Common myeloid progenitor, CD34-positive (primary cell): ENCODE measurements around the gene BACH1.

Experiments used
- CTCF ChIA-PET: fragments of 350-600 bp; sonication (Branson Sonifier 250); formaldehyde crosslinking; loops from one replicate; lab custom pipeline; 2021; ENCODE audit warnings: antibody characterized with exemption; lab: Charles Lee
- POLR2A ChIA-PET: fragments of 350-600 bp; sonication (Branson Sonifier 250); formaldehyde crosslinking; loops from one replicate; lab custom pipeline; 2021; ENCODE audit warnings: antibody characterized with exemption; lab: Charles Lee
- DNase-seq, 3 donors: peaks; one replicate each; pipeline versions ENCODE4 v3.0.0 to v3.0.0-alpha.2; 2013
- H3K27ac ChIP-seq, 2 experiments: 1 replicate in 1 of 2; 2 replicates in 1 of 2; pipeline ENCODE4 v1.7.0; 2013; ENCODE audit warnings: inconsistent platforms in 2 of 2, low read length in 2 of 2, mild to moderate bottlenecking in 2 of 2, low read depth in 1 of 2, moderate library complexity in 1 of 2; ENCODE audit not compliant: severe bottlenecking in 2 of 2, insufficient read depth in 1 of 2, poor library complexity in 1 of 2
- H3K27me3 ChIP-seq, 5 experiments: replicated peaks in 2 of 5; 1 replicate in 3 of 5; 2 replicates in 2 of 5; pipeline versions ENCODE4 v1.6.1 to v1.7.0; 2013; ENCODE audit warnings: low read length in 4 of 5, mild to moderate bottlenecking in 2 of 5, moderate library complexity in 2 of 5, inconsistent platforms in 1 of 5; ENCODE audit not compliant: insufficient read depth in 5 of 5, control insufficient read depth in 4 of 5
- H3K36me3 ChIP-seq, 4 experiments: 1 replicate in 2 of 4; 2 replicates in 2 of 4; pipeline versions ENCODE4 v1.6.1 to v1.7.0; 2013; ENCODE audit warnings: low read length in 3 of 4, control low read depth in 1 of 4, mild to moderate bottlenecking in 1 of 4; ENCODE audit not compliant: control insufficient read depth in 4 of 4, insufficient read depth in 4 of 4
- H3K4me1 ChIP-seq, 4 experiments: 1 replicate in 3 of 4; 2 replicates in 1 of 4; pipeline versions ENCODE4 v1.6.1 to v1.7.1; 2013; ENCODE audit warnings: low read length in 3 of 4, mild to moderate bottlenecking in 3 of 4, control low read depth in 1 of 4, inconsistent platforms in 1 of 4, moderate library complexity in 1 of 4; ENCODE audit not compliant: control insufficient read depth in 4 of 4, insufficient read depth in 4 of 4; ENCODE audit errors: control extremely low read depth in 1 of 4
- H3K4me3 ChIP-seq, 7 experiments: 1 replicate in 4 of 7; 2 replicates in 3 of 7; pipeline versions ENCODE4 v1.5.1 to v1.7.0; 2013; ENCODE audit warnings: mild to moderate bottlenecking in 7 of 7, low read length in 6 of 7, moderate library complexity in 6 of 7, inconsistent platforms in 2 of 7, low read depth in 2 of 7, control low read depth in 1 of 7; ENCODE audit not compliant: insufficient read depth in 4 of 7, control insufficient read depth in 1 of 7; ENCODE audit errors: extremely low read depth in 1 of 7
- H3K9me3 ChIP-seq, 5 experiments: 1 replicate in 4 of 5; 2 replicates in 1 of 5; pipeline versions ENCODE4 v1.6.1 to v1.7.1; 2013; ENCODE audit warnings: low read length in 4 of 5, mild to moderate bottlenecking in 2 of 5, inconsistent platforms in 1 of 5, low read depth in 1 of 5, moderate library complexity in 1 of 5; ENCODE audit not compliant: control insufficient read depth in 4 of 5, insufficient read depth in 2 of 5; ENCODE audit errors: control extremely low read depth in 1 of 5
- WGBS: methylation state at CpG from one replicate; pipeline ENCODE4 v1.1.5; 2013; ENCODE audit not compliant: insufficient coverage; 5-methylcytosine and 5-hydroxymethylcytosine counted together

Gene BACH1

DNA sequence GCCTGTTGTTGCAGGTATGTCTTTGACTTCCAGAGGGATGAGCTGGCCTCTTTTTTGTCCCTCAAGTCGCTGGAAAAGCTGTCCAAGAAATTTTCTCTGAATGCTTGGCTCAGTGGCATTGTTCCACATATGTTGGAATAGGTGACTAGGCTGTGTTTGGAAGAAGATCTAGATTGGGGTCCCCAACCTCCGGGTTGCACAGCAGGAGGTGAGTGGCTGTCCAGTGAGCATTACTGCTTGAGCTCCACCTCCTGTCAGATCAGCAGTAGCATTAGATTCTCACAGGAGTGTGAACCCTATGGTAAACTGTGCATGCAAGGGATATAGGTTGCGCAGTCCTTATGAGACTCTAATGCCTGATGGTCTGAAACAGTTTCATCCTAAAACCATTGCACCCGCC, 18.1 kb downstream of the BACH1 start:
- ChIA-PET CTCF (interaction anchor here (1.0 to 1.7 kb wide), 2 partner anchors 14 to 120 kb away, joined by 3 to 4 read pairs; no protein-coding TSS in a partner anchor), POLR2A (interaction anchor here (0.5 kb wide), 1 partner anchor 13 kb away, joined by 4 read pairs; no protein-coding TSS in a partner anchor)
- peak overlapping the region in 1 of 2 experiments; percentile 64 for H3K27ac ChIP-seq
- H3K9me3 ChIP-seq: peaks cover 0 to 2% (median 0%) of the 10 kb centered on the region in 5 experiments
- H3K27me3 ChIP-seq: no peaks in the 10 kb centered on the region
- peaks cover 4 to 43% (median 25%) of the 10 kb centered on the region in 4 experiments for H3K4me1 ChIP-seq
- peaks cover 3 to 21% (median 8%) of the 10 kb centered on the region in 4 experiments for H3K36me3 ChIP-seq
- no peak for DNase-seq
- WGBS: 74% methylated on average over 3 of the region's 4 CpGs
- peak overlapping the region in 1 of 7 experiments; percentile 25 for H3K4me3 ChIP-seq

DNA sequence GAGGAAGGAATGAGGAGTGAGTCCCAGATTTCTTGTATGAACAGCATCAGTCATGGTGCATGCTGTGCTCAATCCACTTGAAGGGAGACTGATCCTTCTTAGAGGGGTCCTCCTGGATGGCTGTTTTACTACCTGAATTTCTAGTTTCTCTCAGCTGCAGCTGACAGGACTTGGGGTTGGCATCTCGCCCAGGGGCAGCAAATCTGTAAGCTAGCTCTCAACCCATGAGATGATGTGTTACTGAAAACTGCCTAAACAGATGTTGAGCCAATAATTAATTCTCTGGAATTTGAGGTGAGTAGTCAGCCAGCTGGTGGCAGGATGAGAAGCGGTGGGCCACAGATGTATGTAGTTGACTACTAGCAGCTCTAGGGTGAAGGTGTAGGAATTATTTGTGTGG, 19.6 kb downstream of the BACH1 start:
- Histone ChIP-seq H3K36me3 (peaks cover 7 to 28% (median 19%) of the 10 kb centered on the region in 4 experiments), H3K27me3 (no peaks in the 10 kb centered on the region), H3K4me1 (peaks cover 4 to 41% (median 25%) of the 10 kb centered on the region in 4 experiments), H3K27ac (no peak overlapping the region), H3K9me3 (peaks cover 0 to 2% (median 0%) of the 10 kb centered on the region in 5 experiments), H3K4me3 (no peak overlapping the region)
- ChIA-PET CTCF (interaction anchor here (0.6 to 1.7 kb wide), 9 partner anchors 9 to 86 kb away, joined by 3 to 7 read pairs (median 4); partner anchors contain the start of gene BACH1), POLR2A (interaction anchor here (0.9 kb wide), 1 partner anchor 19 kb away, joined by 3 read pairs; the partner anchor contains the start of gene BACH1)
- peak in 2 of 3 donors; percentile 19 to 34 for DNase-seq
- WGBS: 94% methylated on average over 2 of the region's 2 CpGs

DNA sequence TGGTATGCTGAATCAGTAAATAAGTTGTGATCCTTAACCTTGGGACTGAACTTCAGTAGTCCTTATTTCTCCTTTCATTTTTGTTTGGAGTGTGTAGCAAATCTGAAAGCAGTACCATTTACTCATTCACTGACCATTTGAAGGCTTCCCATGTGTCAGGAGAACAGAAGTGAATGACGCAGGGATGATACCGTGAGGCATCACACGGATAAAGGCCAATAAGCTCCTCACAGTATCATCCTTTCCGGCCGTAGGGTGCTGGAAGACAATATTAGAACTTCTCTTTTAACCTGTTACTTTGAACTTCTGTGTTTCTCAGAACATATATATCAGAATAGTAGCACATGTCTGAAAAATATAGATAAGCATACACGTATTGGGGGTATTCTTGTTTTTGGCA, 21.3 kb downstream of the BACH1 start:
- H3K9me3 ChIP-seq: peaks cover 0 to 2% (median 0%) of the 10 kb centered on the region in 5 experiments
- peaks cover 4 to 35% (median 21%) of the 10 kb centered on the region in 4 experiments for H3K4me1 ChIP-seq
- WGBS: 96% methylated on average over 5 of the region's 6 CpGs
- no peak overlapping the region for H3K4me3 ChIP-seq
- no peak overlapping the region for H3K27ac ChIP-seq
- CTCF ChIA-PET: interaction anchor here (1.4 kb wide), 1 partner anchor 12 kb away, joined by 3 read pairs; no protein-coding TSS in a partner anchor
- H3K36me3 ChIP-seq: peaks cover 7 to 32% (median 23%) of the 10 kb centered on the region in 4 experiments
- POLR2A ChIA-PET: no interaction called here
- H3K27me3 ChIP-seq: no peaks in the 10 kb centered on the region
- DNase-seq: no peak

DNA sequence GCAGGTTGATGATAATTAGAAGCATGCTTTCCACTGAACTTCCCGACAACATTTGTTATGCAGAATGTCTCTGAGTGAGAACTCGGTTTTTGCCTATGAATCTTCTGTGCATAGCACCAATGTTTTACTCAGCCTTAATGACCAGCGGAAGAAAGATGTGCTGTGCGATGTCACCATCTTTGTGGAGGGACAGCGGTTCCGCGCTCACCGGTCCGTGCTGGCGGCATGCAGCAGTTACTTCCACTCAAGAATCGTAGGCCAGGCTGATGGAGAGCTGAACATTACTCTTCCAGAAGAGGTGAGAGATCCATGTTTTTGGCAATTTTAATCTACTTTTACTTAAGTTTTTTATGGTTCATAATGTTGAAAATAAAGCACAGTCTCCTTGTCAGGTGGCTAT, 22.5 kb downstream of the BACH1 start:
- H3K36me3 ChIP-seq: peaks cover 8 to 41% (median 26%) of the 10 kb centered on the region in 4 experiments
- H3K27ac ChIP-seq: no peak overlapping the region
- no peak overlapping the region for H3K4me3 ChIP-seq
- peaks cover 0 to 2% (median 0%) of the 10 kb centered on the region in 5 experiments for H3K9me3 ChIP-seq
- peaks cover 4 to 23% (median 14%) of the 10 kb centered on the region in 4 experiments for H3K4me1 ChIP-seq
- WGBS: 96% methylated on average over 10 of the region's 11 CpGs
- ChIA-PET POLR2A (no interaction called here), CTCF (interaction anchor here (0.7 kb wide), 1 partner anchor 40 kb away, joined by 3 read pairs; no protein-coding TSS in a partner anchor)
- no peak for DNase-seq
- H3K27me3 ChIP-seq: no peaks in the 10 kb centered on the region

DNA sequence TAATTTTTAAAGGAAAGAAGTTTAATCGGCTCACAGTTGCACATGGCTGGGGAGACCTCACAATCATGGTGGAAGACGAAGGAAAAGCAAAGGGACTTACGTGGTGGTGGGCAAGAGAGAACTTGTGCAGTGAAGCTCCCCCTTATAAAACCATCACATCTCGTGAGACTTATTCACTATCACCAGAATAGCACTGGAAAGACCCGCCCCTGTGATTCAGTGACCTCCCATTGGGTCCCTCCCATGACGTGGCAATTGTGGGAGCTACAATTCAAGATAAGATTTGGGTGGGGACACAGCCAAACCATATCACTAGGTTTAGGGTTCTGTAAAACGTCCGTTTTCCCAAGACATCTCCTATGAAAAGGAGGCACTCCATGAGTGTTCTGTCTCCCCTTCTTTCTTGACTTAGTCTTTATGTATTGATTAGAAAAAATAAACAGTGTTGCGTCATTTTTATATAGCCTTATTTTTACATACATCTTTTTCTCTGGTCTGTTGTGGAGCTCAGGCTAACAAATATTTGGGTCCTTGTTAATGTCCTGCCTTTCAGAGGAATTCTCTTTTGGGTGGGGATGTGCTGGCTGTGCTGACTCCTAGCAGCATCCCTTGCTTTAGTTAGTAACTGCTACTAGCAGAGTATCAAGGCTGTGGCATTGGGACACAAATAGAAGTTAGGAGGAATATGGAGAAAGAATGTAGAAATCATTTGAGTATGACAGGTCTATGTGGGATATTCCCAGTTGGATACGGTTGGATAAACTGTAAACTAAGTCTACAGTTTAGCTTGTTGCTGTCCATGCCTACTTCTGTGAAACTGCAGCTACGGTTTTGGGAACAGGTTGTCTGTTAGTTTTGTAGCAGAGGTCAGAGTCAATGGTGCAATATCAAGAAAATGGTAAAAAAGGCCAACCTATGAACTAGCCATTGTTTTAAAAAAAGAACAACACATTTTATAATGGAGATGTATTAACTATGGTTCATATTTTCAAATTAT, 23.5 kb downstream of the BACH1 start:
- H3K9me3 ChIP-seq: peaks cover 0 to 2% (median 0%) of the 10 kb centered on the region in 5 experiments
- H3K27ac ChIP-seq: no peak overlapping the region
- peaks cover 0 to 13% (median 4%) of the 10 kb centered on the region in 4 experiments for H3K4me1 ChIP-seq
- peaks cover 15 to 51% (median 35%) of the 10 kb centered on the region in 4 experiments for H3K36me3 ChIP-seq
- 97% methylated on average over 6 of the region's 11 CpGs for WGBS
- CTCF ChIA-PET: interaction anchor here (0.7 kb wide), 1 partner anchor 39 kb away, joined by 3 read pairs; no protein-coding TSS in a partner anchor
- DNase-seq: no peak
- POLR2A ChIA-PET: no interaction called here
- no peaks in the 10 kb centered on the region for H3K27me3 ChIP-seq
- no peak overlapping the region for H3K4me3 ChIP-seq

DNA sequence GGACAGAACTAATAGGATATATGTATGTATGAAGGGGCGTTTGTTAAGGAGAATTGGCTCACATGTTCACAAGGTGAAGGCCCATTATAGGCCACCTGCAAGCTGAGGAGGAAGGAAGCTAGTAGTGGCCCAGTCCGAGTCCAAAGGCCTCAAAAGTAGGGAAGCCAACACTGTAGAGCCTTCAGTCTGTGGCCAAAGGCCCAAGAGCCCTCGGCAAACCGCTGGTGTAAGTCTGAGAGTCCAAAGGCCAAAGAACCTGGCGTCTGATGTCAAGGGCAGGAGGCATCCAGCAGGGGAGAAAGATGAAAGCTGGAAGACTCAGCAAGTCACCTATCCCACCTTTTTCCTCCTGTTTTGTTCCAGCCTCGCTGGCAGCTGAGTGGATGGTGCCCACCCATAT, 24.5 kb downstream of the BACH1 start:
- 98% methylated on average over 6 of the region's 6 CpGs for WGBS
- POLR2A ChIA-PET: interaction anchor here (0.6 kb wide), 1 partner anchor 49 kb away, joined by 3 read pairs; no protein-coding TSS in a partner anchor
- CTCF ChIA-PET: interaction anchor here (1.3 kb wide), 1 partner anchor 9 kb away, joined by 4 read pairs; no protein-coding TSS in a partner anchor
- Histone ChIP-seq H3K36me3 (peaks cover 16 to 56% (median 39%) of the 10 kb centered on the region in 4 experiments), H3K4me1 (peaks cover 0 to 3% (median 1%) of the 10 kb centered on the region in 4 experiments), H3K27me3 (no peaks in the 10 kb centered on the region), H3K9me3 (no peaks in the 10 kb centered on the region), H3K27ac (no peak overlapping the region), H3K4me3 (no peak overlapping the region)
- DNase-seq: no peak
